GM18508 (cell line): Measurements from ENCODE around the gene ZNF735.
"Not testable (repeated sequence)": the region's sequence is repeated elsewhere in the genome, so short reads cannot be mapped to it uniquely, and the experiment has no call there.

Experiments used
- ATAC-seq: cut with Tn5 transposase; IDR thresholded peaks from one replicate; pipeline ENCODE4 v1.9.1; 2021; ENCODE audit warnings: moderate number of reproducible peaks; ENCODE audit not compliant: insufficient read depth, unreplicated experiment

Gene ZNF735

GRCh38 chr7:64206903-64207302 is at the start of gene ZNF735:
Gene ZNF735 (plus strand): TSS chr7:64207203. CDS start chr7:64207203, 0 bp downstream.
- no peak for ATAC-seq

GRCh38 chr7:64170974-64171373 is 36.0 kb upstream of the ZNF735 start:
- ATAC-seq, result not testable (repeated sequence)

- no peak for ATAC-seq
Observed at GRCh38 chr7:64174328-64174727, 32.7 kb upstream of the ZNF735 start.

GRCh38 chr7:64174941-64175340 is 32.1 kb upstream of the ZNF735 start:
- no peak for ATAC-seq

GRCh38 chr7:64180989-64181388 is 26.0 kb upstream of the ZNF735 start:
- ATAC-seq, result no peak

GRCh38 chr7:64181586-64181985 is 25.4 kb upstream of the ZNF735 start:
- ATAC-seq, result no peak

- ATAC-seq, result no peak
Observed at GRCh38 chr7:64182036-64182790, 24.8 kb upstream of the ZNF735 start.

GRCh38 chr7:64183126-64183742 is 23.8 kb upstream of the ZNF735 start:
- ATAC-seq, result no peak

GRCh38 chr7:64183827-64184372 is 23.1 kb upstream of the ZNF735 start:
- ATAC-seq, result no peak

GRCh38 chr7:64184376-64184775 is 22.6 kb upstream of the ZNF735 start:
- no peak for ATAC-seq

GRCh38 chr7:64187408-64187807 is 19.6 kb upstream of the ZNF735 start:
- no peak for ATAC-seq

- ATAC-seq, result no peak
Observed at GRCh38 chr7:64192148-64192704, 14.8 kb upstream of the ZNF735 start.

- ATAC-seq, result no peak
Observed at GRCh38 chr7:64192775-64193174, 14.2 kb upstream of the ZNF735 start.

- ATAC-seq, result not testable (repeated sequence)
Observed at GRCh38 chr7:64219710-64220298, 12.8 kb downstream of the ZNF735 start.

GRCh38 chr7:64223366-64223765 is 16.4 kb downstream of the ZNF735 start:
- ATAC-seq, result no peak

GRCh38 chr7:64228174-64228573 is 21.2 kb downstream of the ZNF735 start, which contains the start of gene ZNF679:
Gene ZNF679 (plus strand): TSS chr7:64228474. CDS start chr7:64249118, 20,644 bp downstream.
- not testable (repeated sequence) for ATAC-seq

GRCh38 chr7:64266341-64266919 is 59.4 kb downstream of the ZNF735 start:
- no peak for ATAC-seq
